SH-SY5Y (cell line): ENCODE data around the gene IPO13.

ENCODE experiments used
- GATA2 ChIP-seq: IDR thresholded peaks from 2 replicates; pipeline ENCODE4 v1.6.1; 2011; ENCODE audit warnings: mild to moderate bottlenecking, low read depth, low read length
- GATA3 ChIP-seq: IDR thresholded peaks from 2 replicates; pipeline ENCODE4 v1.6.1; 2011; ENCODE audit warnings: low read depth, mild to moderate bottlenecking, low read length, moderate library complexity

DNA sequence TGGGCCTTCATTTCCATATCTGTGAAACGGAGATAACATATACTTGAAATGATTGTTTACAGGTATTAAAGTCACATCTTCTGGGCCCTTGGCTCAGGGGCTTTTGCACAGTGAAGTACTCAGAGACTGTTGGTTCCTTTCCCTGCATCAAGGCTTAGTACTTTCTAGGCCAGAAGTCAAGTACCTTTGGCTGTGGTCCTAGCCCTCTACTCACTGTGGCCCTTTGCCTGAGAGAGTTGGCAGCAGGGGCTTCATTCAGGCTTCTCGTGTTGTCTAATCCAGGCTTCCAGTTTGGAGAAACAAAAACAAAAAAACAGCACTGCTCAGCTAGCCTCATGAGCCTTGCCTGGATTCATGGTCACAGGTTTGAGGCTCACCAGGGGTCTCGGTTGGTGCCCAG lies 14.9 kb downstream of the IPO13 start:
- TF ChIP-seq GATA3 (no peak), GATA2 (no peak)
